SK-N-SH (cell line): Measurements from ENCODE around the gene PRPF6. TPM values are rescaled to one million over a fixed set of nuclear protein-coding genes. Genes with fewer than 3 reads are reported as not detected.

Source experiments
- CTCF ChIA-PET: fragments of 300-600, 350-600 bp; formaldehyde crosslinking; extraction: SDS; loops from one replicate; lab custom pipeline; 2021; lab: Yijun Ruan, JAX
- POLR2A ChIA-PET: fragments of 350-600 bp; sonication (Branson Sonifier 250); formaldehyde crosslinking; extraction: SDS; loops from one replicate; lab custom pipeline; 2020; ENCODE audit warnings: antibody characterized with exemption, inconsistent platforms; lab: Yijun Ruan, JAX
- DNase-seq: peaks from one replicate; pipeline ENCODE4 v3.0.0; 2012
- H2AFZ ChIP-seq: fragments of 200-600 bp; sonication (generic); 2 replicates; pipeline ENCODE4 v1.8.1; 2016; ENCODE audit warnings: antibody characterized with exemption, mild to moderate bottlenecking, low read depth
- H3F3A ChIP-seq: fragments of 200-600 bp; sonication (generic); replicated peaks from 2 replicates; pipeline ENCODE3; 2016; ENCODE audit warnings: antibody characterized with exemption, mild to moderate bottlenecking; ENCODE audit not compliant: insufficient read depth
- H3K27ac ChIP-seq, 2 experiments: fragments of 200-500 bp in 1 of 2; fragments of 200-600 bp in 1 of 2; sonication (Bioruptor generic) in 1 of 2; sonication (generic), shearing (Covaris generic) in 1 of 2; 2 replicates each; pipeline versions ENCODE4 v1.5.1 to v1.6.1; 2014 to 2016; ENCODE audit warnings: low read depth in 2 of 2, inconsistent platforms in 1 of 2, low read length in 1 of 2, mild to moderate bottlenecking in 1 of 2, mixed read lengths in 1 of 2
- H3K27me3 ChIP-seq: fragments of 200-600 bp; sonication (generic), shearing (Covaris generic); 2 replicates; pipeline ENCODE4 v1.6.1; 2016; ENCODE audit warnings: mixed run types; ENCODE audit not compliant: insufficient read depth
- H3K36me3 ChIP-seq, 2 experiments: fragments of 200-500 bp in 1 of 2; fragments of 200-600 bp in 1 of 2; sonication (Bioruptor generic) in 1 of 2; sonication (generic) in 1 of 2; replicated peaks in 1 of 2; 2 replicates each; pipeline versions ENCODE3 to v1.5.1; 2014 to 2016; ENCODE audit warnings: low read length in 1 of 2, mild to moderate bottlenecking in 1 of 2; ENCODE audit not compliant: insufficient read depth in 2 of 2, control insufficient read depth in 1 of 2
- H3K4me1 ChIP-seq, 2 experiments: fragments of 200-500 bp in 1 of 2; fragments of 200-600 bp in 1 of 2; sonication (Bioruptor generic) in 1 of 2; sonication (generic), shearing (Covaris generic) in 1 of 2; 2 replicates each; pipeline versions ENCODE4 v1.5.1 to v1.6.1; 2014 to 2016; ENCODE audit warnings: low read depth in 1 of 2, low read length in 1 of 2, mixed run types in 1 of 2; ENCODE audit not compliant: insufficient read depth in 2 of 2, control insufficient read depth in 1 of 2
- H3K4me2 ChIP-seq: fragments of 200-600 bp; sonication (generic), shearing (Covaris generic); 2 replicates; pipeline ENCODE4 v1.6.1; 2017; ENCODE audit warnings: mixed run types
- H3K4me3 ChIP-seq, 2 experiments: fragments of 200-500 bp in 1 of 2; fragments of 200-600 bp in 1 of 2; sonication (Bioruptor generic) in 1 of 2; sonication (generic), shearing (Covaris generic) in 1 of 2; 2 replicates each; pipeline versions ENCODE4 v1.5.1 to v1.8.1; 2014 to 2016; ENCODE audit warnings: low read depth in 2 of 2, inconsistent platforms in 1 of 2, low read length in 1 of 2, mild to moderate bottlenecking in 1 of 2, mixed read lengths in 1 of 2, moderate library complexity in 1 of 2
- H3K79me2 ChIP-seq: fragments of 200-600 bp; sonication (generic); 2 replicates; pipeline ENCODE4 v1.8.1; 2017; ENCODE audit warnings: mild to moderate bottlenecking; ENCODE audit not compliant: insufficient read depth
- H3K9ac ChIP-seq: fragments of 200-600 bp; sonication (generic); 2 replicates; pipeline ENCODE4 v1.6.1; 2017; ENCODE audit warnings: mixed run types
- H3K9me2 ChIP-seq: fragments of 200-600 bp; sonication (generic); 2 replicates; pipeline ENCODE4 v1.6.1; 2017; ENCODE audit warnings: mixed run types
- H3K9me3 ChIP-seq: fragments of 200-600 bp; sonication (generic); 2 replicates; pipeline ENCODE4 v1.6.1; 2017; ENCODE audit warnings: mixed run types, mild to moderate bottlenecking, moderate library complexity
- H4K20me1 ChIP-seq: fragments of 200-600 bp; sonication (generic); 2 replicates; pipeline ENCODE4 v1.6.1; 2017; ENCODE audit warnings: mild to moderate bottlenecking, mixed run types; ENCODE audit not compliant: insufficient read depth
- FOSL2 ChIP-seq: IDR thresholded peaks from 2 replicates; pipeline ENCODE4 v1.4.0; 2012; ENCODE audit warnings: low read depth, mild to moderate bottlenecking, moderate library complexity, borderline replicate concordance
- IRF3 ChIP-seq: fragments of 150-350 bp; IDR thresholded peaks from 2 replicates; pipeline ENCODE4 v1.6.1; 2016; ENCODE audit warnings: mild to moderate bottlenecking, low read depth, low read length
- RCOR1 ChIP-seq: fragments of 150-350 bp; IDR thresholded peaks from 2 replicates; pipeline ENCODE4 v1.6.1; 2017; ENCODE audit warnings: antibody characterized with exemption, low read length
- SIN3A ChIP-seq: IDR thresholded peaks from 2 replicates; pipeline ENCODE4 v1.6.1; 2012; ENCODE audit warnings: low read depth, mild to moderate bottlenecking, low read length, moderate library complexity, borderline replicate concordance
- USF1 ChIP-seq: IDR thresholded peaks from 2 replicates; pipeline ENCODE4 v1.4.0; 2012; ENCODE audit warnings: low read depth, borderline replicate concordance
- ZBTB33 ChIP-seq: IDR thresholded peaks from 2 replicates; pipeline ENCODE4 v1.4.0; 2012; ENCODE audit warnings: low read depth, borderline replicate concordance
- WGBS: methylation state at CpG from one replicate; pipeline ENCODE4 v1.1.6; 2017; ENCODE audit warnings: low lambda C conversion rate; 5-methylcytosine and 5-hydroxymethylcytosine counted together
- polyA plus RNA-seq, 3 experiments: library from polyadenylated mRNA; depleted of rRNA; stranded (reverse); fragments of >200 nt; gene quantifications; 2 replicates each; pipeline ENCODE4 v1.2.3, GENCODE V29; 2012

PRPF6 gene
- polyA plus RNA-seq, 1 of the 3 experiments (the other 2 are of a cell fraction) = 59.1 TPM

GRCh38 chr20:64041040-64041780 lies 60.3 kb downstream of the PRPF6 start:
- WGBS = 42% methylated on average over 8 of the region's 15 CpGs
- no peak overlapping the region for H2AFZ ChIP-seq

GRCh38 chr20:64041781-64042053 lies 60.8 kb downstream of the PRPF6 start:
- H3K4me3 ChIP-seq = no peak overlapping the region

More at GRCh38 chr20:64041040-64041780, 60.3 kb downstream of the PRPF6 start:
- TF ChIP-seq FOSL2 (no peak), ZBTB33 (no peak), IRF3 (no peak), SIN3A (no peak)
- TF ChIP-seq, all 33 proteins: peak for 0
- no peak overlapping the region for H3K27ac ChIP-seq
- H3K9me3 ChIP-seq = no peaks in the 10 kb centered on the region
- H3K4me1 ChIP-seq = peaks cover 0 to 13% of the 10 kb centered on the region in 2 experiments; a peak in 1 of 4 replicates
- no peak for DNase-seq
- ChIA-PET CTCF (interaction anchor here (0.8 to 7.7 kb wide), 10 partner anchors 12 to 503 kb away, joined by 3 to 74 read pairs (median 9); partner anchors contain the start of genes LKAAEAR1, PRPF6 and SAMD10), POLR2A (interaction anchor here (0.9 kb wide), 1 partner anchor 61 kb away, joined by 4 read pairs; the partner anchor contains the start of gene PRPF6)
- no peaks in the 10 kb centered on the region for H3K79me2 ChIP-seq
- peaks cover 4% of the 10 kb centered on the region for H3K27me3 ChIP-seq
- no peak overlapping the region for H3K4me3 ChIP-seq
- H3F3A ChIP-seq = peaks cover 10% of the 10 kb centered on the region
- H3K9ac ChIP-seq = no peak overlapping the region
- H3K9me2 ChIP-seq = no peaks in the 10 kb centered on the region
- 0 out of 2 replicates have a peak, but pooled peaks cover 4% of the 10 kb centered on the region for H4K20me1 ChIP-seq
- no peaks in the 10 kb centered on the region for H3K36me3 ChIP-seq
- no peak overlapping the region for H3K4me2 ChIP-seq

More at GRCh38 chr20:64041781-64042053, 60.8 kb downstream of the PRPF6 start:
- Histone ChIP-seq H2AFZ (no peak overlapping the region), H3K36me3 (no peaks in the 10 kb centered on the region), H3K79me2 (no peaks in the 10 kb centered on the region), H3K9me3 (no peaks in the 10 kb centered on the region), H3F3A (peaks cover 10% of the 10 kb centered on the region), H4K20me1 (0 out of 2 replicates have a peak, but pooled peaks cover 4% of the 10 kb centered on the region), H3K27ac (no peak overlapping the region), H3K4me1 (peaks cover 0 to 13% of the 10 kb centered on the region in 2 experiments; a peak in 1 of 4 replicates), H3K9me2 (no peaks in the 10 kb centered on the region), H3K27me3 (peaks cover 9% of the 10 kb centered on the region), H3K9ac (no peak overlapping the region), H3K4me2 (no peak overlapping the region)
- DNase-seq = no peak
- 58% methylated on average over 11 of the region's 11 CpGs for WGBS
- TF ChIP-seq RCOR1 (no peak), USF1 (no peak), IRF3 (no peak)
- CTCF ChIA-PET = interaction anchor here (0.9 to 7.7 kb wide), 6 partner anchors 12 to 503 kb away, joined by 3 to 61 read pairs (median 8); partner anchors contain the start of gene LKAAEAR1
- POLR2A ChIA-PET = no interaction called here
